HG02588 (cell line): ENCODE data around the gene TSKS.
A peak's percentile ranks its signal among the peaks of the same experiment; 100 is the strongest.
"Not testable (repeated sequence)": the region's sequence is repeated elsewhere in the genome, so short reads cannot be mapped to it uniquely, and the experiment has no call there.

Experiments
- ATAC-seq: cut with Tn5 transposase; IDR thresholded peaks from one replicate; pipeline ENCODE4 v1.9.1; 2021; ENCODE audit warnings: mild to moderate bottlenecking, moderate library complexity; ENCODE audit not compliant: unreplicated experiment

The TSKS gene

DNA sequence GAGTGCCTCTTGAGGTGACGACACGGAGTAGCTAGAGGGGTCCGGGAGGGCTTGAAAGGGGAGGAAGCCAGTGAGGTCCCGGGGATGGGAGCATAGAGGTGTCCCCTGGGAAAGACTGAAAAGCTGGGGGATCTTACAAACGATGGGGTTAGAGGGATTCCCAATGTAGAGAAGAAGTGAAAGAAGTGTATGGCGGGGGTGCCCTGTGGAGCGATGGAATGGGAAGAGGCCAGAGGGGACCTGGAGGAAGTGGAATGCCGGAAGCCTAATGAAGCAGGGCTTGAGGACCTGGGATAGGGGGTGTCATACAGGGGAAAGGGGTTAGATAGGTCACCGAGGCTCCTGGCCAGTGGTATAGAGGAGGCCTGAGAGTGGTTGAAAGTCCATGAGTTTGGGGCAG, 4.3 kb upstream of the TSKS start:
- ATAC-seq: no peak

DNA sequence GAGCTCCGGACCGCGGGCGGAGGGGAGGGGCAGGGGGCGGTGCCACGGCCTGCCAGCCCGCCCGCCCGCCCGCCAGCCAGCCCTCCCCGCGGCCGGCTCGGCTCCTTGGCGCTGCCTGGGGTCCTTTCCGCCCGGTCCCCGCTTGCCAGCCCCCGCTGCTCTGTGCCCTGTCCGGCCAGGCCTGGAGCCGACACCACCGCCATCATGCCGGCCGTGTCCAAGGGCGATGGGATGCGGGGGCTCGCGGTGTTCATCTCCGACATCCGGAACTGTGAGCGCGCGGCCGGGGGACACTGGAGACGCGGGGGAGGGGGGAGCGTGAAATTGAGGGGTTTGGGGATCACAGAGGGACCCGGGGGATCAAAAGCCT, 3.8 kb upstream of the TSKS start, which contains the start of gene AP2A1:
TSS of gene AP2A1 (plus strand) at position 72 of the 370 bp plus-strand sequence. CDS start at position 205, 133 bp downstream.
- ATAC-seq: no peak

DNA sequence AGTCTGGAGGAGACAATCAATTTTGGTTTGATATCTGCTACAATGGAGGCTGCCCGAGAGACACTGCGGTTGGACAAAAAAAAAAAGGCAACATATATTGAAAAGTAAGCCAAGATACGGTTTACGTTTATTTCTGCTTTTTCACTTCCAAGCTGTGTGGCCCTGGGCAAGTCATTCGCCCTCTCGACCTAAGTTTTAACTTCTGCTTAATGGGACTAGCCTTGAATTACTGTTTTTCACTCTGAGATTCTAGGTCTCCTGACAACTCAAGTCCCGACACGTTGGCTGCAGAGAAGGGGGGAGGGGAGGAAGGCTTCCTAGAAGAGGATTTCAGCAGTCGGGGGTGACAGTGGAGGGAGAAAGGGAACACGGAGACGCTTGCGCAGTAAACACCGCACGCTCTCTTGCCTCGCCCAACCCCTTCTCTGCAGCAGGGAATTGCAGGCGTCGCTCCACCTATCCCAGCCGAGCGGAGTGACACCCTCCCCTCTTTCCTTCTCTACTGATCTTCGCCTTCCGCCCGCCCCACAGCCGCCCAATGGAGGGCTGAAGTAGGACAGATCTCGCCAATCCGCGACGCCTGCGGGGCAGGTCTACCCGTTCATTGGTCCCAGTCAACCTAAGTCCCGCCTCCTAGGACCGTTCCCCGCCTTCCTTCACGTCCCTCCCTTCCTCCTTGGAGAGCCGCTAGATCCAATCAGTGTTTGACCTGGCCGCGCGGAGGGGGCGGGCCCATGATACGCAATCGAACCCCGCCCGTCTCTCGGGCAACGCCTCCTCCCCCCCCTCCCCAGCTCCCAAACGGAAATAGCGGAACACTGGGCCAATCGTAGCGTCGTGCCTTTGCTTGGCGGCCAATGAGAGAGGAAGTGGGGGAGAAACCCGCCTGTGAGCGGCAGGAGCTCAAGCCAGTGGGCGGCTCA, 3.2 kb upstream of the TSKS start:
- ATAC-seq: peak; percentile 91

DNA sequence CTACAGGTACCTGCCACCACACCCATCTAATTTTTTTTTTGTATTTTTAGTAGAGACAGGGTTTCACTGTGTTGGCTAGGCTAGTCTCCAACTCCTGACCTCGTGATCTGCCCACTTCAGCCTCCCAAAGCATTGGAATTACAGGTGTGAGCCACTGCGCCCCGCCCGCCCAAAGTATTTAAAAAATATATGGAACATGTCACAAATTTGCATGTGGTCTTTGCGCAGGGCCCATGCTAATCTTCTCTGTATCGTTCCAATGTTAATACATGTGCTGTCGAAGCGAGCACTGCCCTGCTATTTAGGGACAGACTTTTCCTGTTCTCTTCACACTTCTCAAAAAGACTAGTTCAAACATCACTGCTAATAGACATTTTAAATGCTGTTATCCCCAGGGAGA, 1.2 kb upstream of the TSKS start:
- ATAC-seq: no peak

DNA sequence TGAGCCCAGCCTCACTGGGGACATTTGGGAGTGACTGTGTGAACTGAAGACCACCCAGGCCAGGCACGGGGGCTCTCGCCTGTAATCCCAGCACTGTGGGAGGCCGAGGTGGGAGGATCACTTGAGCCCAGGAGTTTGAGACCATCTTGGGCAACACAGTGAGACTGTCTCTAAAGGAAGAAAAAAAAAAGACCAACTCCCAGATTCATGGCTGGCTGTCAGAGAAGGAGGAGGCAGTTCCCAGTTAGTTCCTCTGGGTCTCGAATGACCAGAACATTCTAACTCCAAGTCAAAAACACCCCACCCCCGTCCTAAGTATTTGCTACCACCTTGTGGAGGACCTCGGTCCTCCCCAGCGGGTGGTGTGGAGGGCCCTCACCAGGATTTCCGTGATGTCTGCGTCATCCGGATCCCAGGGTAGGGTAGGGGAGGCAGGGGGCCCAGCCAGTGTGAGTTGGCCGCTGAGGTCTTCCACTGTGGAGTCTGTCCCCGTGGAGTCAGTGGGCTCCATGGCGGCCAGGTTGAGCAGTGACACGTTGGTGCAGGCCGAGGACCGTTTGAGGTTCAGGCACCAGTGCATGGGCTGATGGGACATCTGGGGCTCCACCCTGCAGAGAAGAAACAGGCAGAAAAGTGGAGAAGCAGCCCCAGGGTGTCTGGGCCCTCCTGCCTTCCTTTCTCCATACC, 1.3 kb downstream of the TSKS start:
- no peak for ATAC-seq

DNA sequence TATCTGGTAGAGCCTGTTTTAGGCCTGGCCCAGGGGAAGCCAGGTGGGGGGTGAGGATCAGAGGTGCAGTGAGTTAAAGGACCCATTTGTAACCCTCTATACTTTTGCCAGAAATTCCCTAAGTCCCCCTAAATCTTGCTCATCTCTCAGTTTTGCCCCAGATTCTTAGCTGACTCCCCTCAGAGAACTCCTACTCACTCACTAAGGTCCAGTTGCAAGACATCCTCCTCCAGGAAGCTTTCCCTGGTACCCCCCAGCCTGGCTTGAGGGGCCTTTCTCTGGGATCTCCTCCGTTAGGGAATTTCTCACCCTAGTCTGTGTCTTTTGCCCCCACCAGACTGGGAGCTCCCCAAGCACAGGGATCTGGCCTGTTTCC, 1.9 kb downstream of the TSKS start:
- no peak for ATAC-seq

DNA sequence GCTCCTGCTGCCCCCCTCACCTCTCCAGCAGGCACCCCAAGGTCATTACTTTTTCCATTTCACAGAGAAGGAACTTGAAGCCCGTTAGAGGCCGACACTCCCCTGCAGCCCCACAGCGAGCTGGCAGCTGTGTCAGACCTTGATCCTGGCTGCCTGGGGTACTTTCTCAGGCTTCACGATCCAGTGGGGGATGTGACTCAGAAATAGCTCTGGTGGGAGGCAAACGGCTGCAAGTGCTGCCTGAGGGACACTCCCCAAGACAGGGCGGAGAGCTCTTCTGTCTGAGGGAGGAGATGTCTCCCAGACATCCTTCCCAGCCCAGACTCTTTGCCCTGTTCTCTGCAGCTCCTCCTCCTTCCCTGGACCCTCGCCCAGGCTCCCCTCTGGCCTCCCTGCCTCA, 4.8 kb downstream of the TSKS start:
- no peak for ATAC-seq

DNA sequence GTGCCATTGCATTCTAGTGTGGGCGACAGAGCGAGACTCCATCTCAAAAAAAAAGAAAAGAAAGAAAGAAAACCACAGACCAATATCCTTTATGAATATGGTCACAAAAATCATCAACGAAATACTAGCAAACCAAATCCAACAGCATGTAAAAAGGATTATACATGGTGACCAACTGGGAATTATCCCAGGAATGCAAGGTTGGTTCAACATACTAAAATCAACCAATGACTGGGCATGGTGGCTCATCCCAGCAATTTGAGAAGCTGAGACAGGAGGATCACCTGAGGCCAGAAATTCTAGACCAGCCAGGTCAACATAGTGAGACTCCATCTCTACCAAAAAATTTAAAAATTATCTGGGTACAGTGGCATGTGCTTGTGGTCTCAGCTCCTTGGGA, 7.2 kb downstream of the TSKS start:
- ATAC-seq: no peak

DNA sequence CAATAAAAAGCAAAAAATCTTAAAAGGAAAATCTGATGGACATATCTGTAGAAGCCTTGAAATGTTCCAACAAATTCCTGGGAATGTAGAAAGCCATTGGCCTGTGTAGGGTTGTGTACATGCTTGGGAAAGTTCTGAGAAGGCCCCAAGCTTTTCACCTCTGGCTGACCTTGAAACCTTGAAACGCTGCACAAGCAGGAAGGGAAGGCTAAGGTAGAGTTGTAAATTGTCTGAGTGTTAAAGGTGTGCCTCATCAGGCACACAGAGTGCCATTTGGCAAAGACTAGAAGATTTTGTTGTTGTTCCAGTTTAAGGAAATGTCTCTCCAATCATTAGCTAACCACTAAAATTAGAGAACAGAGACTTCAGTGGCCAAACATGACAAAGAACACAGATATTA, 10.4 kb downstream of the TSKS start:
- no peak for ATAC-seq

DNA sequence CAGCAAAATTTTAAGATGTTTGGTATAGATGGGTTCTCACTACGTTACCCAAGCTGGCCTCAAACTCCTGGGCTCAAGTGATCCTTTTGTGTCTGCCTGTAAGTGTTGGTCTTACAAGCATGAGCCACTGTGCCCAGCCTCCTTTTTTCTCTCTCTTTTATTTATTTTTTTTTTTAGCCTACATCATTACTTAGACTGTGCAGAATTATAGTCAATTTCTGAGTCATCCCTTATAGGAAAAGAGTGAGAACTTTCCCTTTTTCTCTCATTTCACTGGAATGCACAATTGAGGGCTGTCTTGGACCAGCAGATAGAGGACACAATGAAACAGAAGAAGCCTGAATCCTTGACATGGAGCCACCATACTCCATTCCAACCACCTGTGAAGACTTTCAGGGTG, 13.3 kb downstream of the TSKS start:
- no peak for ATAC-seq

DNA sequence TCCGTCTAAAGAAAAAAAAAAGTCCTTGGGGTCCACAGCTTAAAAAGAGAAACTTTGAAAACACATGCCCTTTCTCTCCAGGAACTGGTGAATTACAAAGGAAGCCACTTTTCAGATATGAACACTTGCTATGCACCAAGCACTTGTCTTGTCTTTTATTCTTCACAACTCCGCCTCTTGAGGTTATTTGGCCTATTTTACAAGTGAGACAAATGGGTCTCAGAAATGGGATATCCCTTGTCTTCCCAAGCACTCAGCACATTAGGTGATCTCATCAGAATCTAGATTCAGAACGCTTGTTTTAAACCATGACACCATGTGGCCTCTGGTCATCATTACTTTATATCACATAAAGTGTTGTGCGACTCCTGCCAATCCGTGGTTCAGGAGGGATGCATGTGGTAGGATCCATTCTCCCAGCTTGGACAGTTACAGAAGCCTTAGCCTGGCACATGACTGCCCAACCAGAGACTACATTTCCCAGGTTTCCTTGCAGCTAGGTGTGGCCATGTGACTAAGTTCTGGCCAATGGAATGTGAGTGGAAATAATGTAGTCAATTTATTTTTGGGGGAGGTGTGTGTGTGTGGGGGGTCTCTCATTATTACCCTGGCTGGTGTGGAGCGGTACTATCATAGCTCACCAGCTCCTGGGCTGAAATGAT, 13.9 kb downstream of the TSKS start:
- no peak for ATAC-seq

DNA sequence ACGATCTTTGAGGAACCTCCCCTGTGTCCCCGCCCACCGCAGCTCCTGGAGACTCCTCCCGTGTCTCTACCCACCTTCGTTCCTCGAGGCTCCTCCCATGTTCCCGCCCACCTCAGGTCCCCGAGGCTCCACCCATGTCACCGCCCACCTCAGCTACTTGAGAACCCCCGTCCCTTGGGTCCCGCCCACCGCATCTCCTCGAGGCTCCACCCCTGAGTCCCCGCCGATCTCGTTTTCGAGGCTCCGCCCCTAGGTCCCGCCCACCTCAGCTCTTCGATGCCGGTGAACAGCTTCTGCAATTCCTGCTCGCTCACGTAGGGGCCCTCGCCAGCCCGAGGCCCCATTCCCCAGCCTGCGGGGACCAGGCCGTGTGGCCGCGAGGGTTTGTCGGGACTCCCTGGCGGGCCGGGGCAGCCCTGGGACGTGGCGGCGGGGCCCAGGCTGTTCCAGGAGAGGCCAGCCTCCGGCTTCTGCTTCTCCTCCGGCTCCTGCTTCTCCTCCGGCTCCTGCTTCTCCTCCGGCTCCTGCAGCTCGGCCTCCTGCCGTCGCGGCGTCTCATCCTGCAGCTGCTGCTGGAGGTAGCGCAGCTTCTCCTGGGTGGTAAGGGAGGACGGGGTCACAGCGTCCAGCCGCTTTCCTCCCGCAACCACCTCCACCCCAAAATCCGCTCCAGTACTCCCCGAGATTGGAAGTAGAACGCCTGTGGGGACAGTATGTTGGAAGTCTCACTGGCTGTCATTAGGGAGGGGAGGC, 16.7 kb downstream of the TSKS start:
- ATAC-seq: no peak

DNA sequence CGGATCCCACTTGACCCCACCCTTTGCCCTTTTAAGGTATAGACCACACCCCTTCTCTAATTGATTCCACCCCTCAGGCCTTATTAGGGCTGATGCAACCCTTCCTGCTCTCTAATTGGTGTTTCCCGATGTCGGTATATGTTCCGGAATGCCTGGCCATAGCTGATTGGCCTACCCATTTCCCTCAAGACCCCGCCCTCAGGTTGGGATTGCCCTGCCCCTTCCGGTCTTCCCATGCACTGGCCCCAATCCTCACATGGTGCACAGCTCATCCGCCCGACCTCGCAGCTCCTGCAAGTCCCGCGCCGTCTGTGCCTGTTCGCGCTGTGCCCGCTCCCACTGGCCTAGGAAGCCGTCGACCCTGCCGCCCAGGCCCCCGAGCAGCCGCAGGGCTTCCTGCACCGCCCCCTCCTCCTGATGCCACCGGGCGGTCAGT, 18.1 kb downstream of the TSKS start:
- ATAC-seq: no peak

DNA sequence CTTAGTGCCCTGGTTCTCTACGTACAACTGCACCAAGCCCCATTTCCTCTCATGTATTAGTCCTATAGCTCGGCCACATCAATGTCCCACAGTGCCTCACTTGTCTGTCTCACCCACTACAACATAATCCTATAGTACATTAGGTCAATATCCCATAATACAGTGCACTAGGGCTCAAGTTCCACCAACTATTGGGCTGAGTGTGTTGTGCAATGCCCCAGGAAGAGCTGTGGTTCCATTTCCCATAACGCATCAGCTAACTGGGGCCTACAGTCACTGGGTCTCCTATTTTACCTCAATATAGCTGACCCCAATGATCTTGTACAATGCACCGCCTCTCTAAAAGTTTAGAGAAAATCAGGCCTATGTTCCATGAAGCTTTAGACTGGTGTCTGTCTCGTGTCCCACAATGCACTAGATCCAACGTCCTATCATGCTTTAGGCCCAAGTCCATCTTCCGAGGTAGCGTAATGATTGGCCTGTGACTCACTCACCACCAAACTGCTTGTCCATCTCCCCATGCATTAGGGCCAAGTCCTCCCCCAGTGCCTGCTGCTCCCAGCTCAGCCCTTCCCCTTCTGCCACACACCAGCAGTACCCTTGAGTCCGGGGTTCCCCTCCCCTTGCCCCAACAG, 21.8 kb downstream of the TSKS start:
- no peak for ATAC-seq

DNA sequence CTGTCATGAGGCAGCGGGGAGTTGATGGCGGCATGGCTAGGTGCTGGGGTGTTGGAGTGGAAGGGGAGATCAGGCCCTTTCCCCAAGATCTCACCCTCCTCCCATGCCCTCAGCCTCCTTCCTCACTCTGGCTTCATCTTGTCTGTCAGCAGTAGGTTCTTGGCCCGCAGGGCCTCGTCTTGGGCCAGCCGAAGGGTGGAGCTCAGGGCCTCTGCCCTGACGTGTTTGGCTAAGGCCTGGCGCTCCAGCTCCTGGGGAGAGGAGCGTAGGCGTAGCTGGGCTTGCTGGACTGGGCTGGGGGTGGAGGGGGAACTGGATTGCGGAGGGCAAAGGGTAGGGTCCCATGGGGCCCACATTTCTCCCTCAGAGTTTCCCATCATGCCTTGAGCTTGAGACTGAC, 23.2 kb downstream of the TSKS start:
- no peak for ATAC-seq

DNA sequence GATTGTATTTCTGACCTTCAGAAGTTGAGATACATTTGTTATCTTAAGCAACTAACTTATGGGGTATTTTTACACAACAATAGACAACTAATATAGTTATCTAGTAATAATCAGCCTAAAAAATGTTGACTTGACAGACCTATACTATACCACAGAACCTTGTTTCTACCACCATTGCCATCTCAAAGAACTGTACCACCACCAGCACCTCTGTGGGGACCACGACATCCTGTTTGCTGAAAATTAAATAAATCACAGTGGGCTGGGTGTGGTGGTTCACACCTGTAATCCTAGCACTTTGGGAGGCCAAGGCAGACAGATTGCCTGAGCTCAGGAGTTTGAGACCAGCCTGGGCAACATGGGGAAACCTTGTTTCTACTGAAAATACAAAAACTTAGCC, 24.0 kb downstream of the TSKS start:
- no peak for ATAC-seq

DNA sequence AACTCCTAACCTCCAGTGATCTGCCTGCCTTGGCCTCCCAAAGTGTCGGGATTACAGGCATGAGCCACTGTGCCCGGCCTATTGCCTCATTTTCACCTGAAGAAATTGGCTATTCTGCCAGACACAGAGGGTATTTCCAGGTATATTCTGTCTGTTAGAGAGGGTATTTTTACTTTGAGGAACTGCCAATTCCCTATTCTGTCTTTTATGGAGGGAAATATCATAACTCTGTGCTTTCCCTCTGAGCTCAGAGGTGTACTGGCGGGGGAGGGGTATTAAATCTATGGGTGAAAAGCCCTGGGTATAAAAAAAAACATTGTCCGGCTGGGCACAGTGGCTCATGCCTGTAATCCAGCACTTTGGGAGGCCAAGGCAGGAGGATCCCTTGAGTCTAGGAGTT, 24.8 kb downstream of the TSKS start:
- no peak for ATAC-seq

DNA sequence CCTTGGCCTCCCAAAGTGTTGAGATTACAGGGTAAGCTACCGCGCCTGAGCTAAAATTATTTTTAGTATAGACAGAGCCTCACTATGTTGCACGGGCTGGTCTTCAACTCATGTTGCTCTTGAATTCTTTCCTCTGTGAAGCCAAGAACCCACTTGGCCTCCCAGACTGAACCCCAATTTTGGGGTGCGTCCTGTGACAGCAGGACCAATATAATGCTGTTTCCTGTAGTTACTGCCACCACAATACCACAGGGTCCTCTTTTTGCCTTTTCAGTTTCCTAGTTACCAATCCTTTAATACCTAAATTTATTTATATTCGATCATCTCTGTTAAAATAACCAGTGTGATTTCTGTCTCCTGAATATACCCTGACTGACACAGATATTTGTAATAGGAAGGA, 32.9 kb downstream of the TSKS start:
- no peak for ATAC-seq

DNA sequence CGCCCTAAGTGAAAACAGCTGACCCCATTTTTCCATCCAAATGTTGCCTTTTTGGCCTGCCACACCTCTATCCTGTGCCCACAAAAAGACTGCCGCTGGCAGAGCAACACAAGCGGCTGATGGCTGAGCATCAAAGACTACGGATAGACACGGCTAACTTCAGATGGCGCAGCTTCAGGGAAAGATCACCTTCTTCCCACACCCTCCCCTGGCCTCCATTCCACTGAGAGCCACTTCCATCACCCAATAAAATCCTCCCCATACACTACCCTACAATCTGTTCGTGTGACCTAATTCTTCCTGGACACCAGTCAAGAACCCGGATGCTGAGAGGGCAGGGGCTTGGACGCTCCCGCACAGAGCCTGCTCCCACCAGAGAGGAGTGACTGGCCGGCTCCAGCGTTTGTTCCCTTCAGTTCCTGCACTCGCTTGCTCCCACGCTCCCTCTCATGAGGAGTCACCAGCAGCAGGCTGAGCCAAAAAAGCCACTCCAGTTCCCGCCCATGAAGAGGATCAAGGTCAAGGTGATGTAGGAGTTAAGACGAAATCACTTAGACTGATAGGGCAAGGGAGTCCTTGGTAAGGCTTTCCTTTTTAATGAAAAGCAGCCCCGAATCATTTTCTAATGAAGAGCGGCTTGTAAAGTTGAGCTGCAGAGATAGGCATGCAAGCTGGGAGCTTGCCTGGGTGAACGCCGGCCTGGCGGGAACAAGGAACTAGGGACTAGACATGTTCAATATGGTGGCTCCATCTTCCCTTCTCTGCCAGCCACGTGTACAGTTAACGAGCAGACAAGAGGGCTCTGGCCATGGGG, 35.7 kb downstream of the TSKS start:
- no peak for ATAC-seq

DNA sequence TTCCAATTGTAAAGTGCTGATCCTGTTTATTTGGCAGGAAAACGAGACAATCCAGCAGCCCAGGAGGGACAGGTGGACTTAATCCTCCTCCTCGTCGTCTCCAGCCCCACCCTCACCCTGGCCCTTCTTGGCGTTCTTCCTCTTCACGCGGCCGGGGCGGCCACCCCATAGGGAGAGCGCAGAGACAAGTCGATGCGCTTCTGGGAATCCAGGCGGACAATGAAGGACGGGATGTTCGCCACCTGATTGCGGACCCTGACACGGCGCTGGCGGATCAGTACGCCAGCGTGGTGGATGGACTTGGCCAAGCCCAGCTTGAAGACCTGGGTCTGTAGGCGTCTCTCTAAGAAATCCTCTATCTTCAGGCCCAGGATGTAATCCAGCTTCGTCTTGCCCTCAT, 43.7 kb downstream of the TSKS start:
- ATAC-seq: not testable (repeated sequence)
